Measurements from ENCODE around the gene ABHD8. TPM values are rescaled to one million over a fixed set of nuclear protein-coding genes. Genes with fewer than 3 reads are reported as not detected.

The ABHD8 gene
- polyA plus RNA-seq, 4 donors, result 7.8 to 15.5 (median 12.6) TPM

DNA sequence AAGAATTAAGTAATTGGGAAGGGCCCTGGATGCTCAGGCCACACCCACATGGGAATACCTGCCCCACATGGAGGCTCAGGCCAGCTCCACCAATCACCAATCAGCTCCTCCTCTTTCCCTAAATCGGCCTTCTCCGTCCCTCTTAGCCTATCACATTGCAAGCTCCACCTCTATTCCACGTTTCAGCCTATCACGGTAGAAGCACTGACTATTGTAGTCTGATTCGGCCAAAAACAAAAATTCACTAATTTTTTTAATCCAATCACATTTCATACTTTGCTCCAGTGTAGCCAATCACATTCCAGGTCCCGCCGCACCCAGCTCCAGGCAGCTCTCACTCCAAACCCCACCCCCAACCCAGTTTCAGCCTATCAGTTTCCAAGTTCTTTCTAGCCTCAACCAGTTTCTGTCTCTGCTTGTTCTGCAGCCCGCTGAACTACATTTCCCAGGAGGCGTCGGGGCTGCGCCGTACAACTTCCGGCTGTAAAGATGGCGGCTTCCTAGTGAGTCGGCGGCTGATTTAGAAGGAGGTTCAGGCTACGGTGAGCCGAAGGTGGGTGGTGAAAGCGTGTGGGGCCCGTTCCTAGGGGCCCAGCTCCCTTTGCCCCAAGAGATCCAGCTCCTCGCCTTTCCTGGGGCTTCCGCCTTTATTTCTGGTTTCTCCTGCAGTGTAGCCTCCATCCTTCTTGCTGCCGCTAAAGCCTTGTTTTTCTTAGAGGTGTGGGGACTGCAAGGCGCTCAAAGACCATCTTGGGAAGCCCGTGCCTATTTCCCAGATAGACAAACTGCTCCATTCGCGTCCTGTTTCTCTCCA, 36.0 kb downstream of the ABHD8 start, which contains the start of gene BABAM1:
BABAM1 (plus strand) TSS at position 469 of the 814 bp plus-strand sequence. CDS start 1,364 bp downstream, outside the sequence.
- DNase-seq (ENCODE audit: low read depth in 4 of 4, low spot score in 2 of 4), result peak; percentile 89 to 99 (median 94)

DNA sequence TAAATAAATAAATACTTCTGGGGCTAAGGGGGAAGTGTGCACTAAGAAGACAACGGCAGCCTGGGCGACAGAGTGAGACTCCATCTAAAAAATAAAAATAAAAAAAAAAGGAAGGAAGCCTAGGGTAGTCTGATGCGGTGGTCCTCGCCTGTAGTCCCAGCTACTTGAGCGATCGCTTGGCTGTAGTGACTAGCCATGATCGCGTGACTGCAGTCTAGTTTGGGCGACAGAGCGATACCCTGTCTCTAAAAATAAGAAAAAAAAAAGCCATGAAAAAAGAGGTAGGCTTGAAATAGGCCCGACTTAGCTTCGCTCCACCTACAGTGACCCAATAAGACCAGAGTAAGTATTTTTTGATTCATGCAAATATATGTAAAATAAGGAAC, 36.6 kb downstream of the ABHD8 start:
- DNase-seq (ENCODE audit: low read depth in 4 of 4, low spot score in 2 of 4), result no peak

DNA sequence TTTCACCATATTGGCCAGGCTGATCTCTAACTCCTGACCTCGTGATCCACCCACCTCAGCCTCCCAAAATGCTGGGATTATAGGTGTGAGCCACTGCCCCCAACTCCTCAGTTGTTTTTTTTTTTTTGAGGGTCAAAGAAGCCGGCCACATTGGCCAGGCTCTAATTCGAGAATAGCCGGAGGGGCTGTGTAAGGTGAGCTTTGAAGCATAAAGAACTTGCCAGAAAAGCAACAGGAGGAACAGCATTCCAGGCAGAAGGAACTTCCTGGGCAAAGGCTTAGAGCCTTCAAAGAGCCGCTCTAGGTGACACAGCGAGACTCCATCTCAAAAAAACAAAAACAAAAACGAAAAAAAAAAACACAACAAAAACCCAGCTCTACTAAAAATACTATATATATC, 37.2 kb downstream of the ABHD8 start:
- DNase-seq (ENCODE audit: low read depth in 4 of 4, low spot score in 2 of 4), result no peak

DNA sequence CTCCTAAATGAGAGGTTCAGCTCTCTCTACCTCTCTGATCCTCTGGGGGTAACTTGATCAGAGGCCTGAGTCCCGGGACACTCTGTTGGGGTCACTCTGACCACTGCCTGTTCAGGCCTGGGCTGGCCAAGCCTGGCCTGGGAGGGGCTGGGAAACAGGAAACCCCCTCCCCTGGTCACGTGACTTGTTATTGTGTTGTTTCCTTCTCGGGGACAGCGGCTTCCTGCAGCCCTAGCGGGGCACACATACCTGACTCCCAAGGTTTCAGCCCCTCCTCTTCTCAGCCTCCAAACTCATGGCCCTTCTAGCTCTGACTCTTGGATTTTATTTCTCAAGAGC, 38.6 kb downstream of the ABHD8 start, which contains the start of gene USHBP1:
USHBP1 (minus strand) TSS at position 105 of the 339 bp plus-strand sequence. CDS start 446 bp downstream, outside the sequence.
- no peak for DNase-seq (ENCODE audit: low read depth in 4 of 4, low spot score in 2 of 4)

DNA sequence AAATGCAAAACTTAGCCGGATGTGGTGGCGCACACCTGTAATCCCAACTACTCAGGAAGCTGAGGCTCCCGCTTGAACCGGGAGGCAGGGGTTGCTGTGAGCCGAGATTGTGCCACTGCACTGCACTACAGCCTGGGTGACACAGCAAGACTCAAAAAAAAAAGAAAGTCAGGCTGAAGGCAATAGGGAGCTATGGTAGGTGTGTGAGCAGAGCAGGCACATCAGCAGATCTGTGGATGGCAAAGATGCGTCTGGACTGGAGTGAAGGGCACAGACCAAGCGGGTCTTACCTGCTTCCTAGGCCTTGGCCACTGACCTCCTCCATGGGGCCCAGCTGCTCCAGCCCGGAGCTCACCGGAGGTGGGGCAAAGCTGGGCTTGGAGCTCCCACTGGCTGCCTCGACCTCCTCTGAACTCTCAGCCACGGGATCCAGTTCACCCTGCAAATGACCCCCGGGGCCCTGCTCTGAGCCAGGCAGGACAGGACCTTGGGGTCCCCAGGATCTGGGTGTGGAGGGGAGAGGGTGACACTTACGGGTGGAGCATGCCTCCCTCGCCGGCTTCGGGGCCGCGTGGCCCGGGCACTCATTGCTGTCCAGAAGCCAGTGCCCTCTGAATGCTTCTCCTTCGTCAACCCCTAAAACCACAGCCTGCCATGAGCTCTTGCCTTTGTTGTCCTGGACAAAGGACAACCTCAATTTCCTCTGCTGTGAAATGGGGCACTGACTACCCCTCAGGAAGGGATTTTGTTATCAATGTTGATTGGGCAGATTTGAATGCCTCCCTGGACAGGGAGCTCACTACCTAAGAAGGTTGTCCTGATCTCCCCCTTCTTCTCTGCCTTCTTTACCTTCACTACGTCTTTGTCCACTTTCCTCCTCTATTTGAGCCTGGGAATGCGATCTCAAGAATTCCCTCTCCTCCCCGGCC, 39.2 kb downstream of the ABHD8 start:
- DNase-seq (ENCODE audit: low read depth in 4 of 4, low spot score in 2 of 4), result no peak

DNA sequence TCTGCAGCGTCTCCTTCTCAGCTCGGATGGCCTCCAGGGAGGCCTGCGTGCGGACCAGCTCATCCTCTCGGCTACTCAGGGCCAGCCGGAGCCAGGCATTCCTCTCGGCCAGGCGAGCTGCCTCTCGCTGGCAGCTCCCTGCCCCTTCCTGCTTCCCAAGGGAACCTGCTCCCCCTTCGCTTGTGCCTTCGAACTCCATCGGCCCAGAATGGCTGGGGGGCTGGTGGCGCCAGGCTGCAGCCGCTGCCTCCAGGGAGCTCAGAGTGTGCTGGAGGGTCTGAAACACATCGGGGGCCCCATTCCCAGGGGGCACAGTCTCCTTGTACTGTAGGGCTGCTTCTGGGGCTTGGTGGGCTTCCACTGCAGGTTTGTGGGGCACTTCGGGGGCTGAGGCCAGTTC, 40.7 kb downstream of the ABHD8 start:
- no peak for DNase-seq (ENCODE audit: low read depth in 4 of 4, low spot score in 2 of 4)

DNA sequence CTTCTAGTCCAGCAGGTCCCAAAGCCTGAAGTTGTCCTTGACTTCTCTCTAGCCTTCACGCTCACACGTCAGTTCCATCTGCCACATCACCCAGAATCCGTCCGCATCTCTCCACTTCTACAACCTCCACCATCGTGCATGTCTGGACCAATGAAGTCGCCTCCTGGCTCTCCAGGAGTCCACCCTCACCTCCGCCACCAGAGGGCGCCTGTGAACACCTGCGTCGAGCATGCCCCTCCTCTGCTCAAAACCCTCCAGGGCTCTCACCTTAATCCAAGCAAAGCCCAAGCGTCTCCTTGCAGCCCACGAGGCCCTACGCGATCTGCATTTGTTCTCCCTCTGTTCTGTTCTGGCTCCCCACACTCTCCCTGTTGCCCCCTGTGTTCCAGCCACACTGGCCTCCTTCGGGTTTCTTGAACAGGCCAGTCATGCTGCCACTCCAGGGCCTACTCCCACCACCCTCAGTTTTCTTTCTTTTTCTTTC, 42.3 kb downstream of the ABHD8 start:
- DNase-seq (ENCODE audit: low read depth in 4 of 4, low spot score in 2 of 4), result no peak

DNA sequence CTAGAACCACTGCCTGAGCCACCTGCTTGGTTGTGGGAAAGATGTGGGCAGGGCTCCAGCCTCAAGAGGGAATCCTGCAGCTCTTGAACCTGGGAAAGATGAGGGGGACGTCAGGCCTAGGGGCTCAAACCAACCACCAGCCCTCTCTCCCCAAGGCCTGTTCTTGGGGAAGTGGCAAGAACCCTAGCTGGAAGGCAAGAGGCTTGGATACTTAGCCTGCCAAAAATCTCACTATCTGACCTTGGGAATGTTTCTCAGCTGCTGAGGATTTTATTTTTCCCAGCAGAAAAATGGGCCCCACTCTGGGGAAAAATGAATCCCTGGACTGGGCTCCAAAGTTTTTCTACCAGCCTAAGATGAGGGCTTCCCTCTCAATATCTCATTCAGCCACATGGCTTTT, 43.3 kb downstream of the ABHD8 start:
- DNase-seq (ENCODE audit: low read depth in 4 of 4, low spot score in 2 of 4), result no peak

DNA sequence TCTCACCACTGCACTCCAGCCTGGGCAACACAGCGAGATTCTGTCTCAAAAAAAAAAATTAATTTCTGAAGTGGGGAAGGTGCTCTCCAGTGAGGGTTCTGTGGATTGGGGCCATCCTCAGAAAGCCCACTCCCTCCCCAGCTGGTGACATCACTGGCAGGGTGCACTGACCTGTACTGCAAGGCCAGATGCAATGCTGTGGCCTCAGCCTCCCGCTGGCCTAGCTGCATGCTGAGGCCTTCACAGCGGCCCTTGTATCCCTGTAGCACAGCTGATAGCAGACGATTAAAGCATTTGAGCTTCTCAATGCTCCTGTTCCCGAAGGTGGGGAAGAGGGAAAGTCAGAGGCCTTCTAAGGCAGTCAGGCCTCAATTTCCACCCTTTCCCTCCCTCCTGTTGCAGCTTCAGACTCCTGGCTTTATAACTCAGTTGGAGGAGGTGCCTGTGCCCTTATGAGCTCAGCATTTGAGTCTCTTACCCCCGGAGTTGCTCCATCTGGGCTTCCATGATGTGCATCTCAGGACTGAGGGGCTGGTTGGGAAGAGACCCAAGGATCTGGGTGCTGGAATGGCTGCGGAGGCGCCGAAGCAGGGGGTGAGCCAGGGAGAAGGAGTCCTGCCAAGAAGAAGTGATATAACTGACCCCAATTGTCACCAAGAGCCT, 44.0 kb downstream of the ABHD8 start:
- no peak for DNase-seq (ENCODE audit: low read depth in 4 of 4, low spot score in 2 of 4)

DNA sequence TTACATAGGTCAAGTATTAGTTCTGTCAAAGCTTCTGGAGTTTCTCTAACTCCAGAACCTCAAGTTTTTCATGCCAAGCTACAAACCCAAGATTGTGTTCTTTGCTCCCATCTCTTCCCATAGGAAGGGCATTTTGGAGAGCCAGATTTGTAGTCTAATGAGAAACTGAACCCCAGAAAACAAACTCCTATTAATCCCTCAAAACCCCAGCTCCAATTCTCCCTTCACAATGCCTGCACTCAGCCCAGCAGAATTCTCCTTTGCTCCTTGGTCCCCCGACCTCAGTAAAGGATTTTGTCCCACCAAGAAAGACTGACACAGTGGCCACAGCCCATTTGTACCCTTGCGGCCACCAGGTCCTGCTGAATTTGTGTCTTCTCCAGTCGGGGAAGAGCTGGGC, 47.1 kb downstream of the ABHD8 start:
- no peak for DNase-seq (ENCODE audit: low read depth in 4 of 4, low spot score in 2 of 4)

DNA sequence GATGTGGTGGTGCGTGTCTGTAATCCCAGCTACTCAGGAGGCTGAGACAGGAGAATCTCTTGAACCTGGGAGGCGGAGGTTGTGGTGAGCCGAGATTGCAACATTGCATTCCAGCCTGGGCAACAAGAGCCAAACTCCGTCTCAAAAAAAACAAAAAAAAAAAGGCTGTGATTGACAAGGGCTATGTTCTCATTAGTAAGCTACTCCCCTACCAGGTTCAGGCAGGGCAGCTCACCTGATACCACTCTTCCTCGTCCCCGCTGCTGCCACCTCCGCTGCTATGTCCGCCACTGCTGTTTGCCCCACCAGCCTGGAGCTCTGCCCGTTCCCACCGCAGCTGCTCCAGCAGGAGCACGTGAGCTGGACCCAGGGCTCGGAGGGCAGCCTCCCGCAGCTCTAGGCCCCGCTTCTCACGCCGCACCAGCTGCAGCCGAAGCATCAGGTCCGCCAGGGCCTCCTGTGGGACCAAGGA, 48.0 kb downstream of the ABHD8 start:
- no peak for DNase-seq (ENCODE audit: low read depth in 4 of 4, low spot score in 2 of 4)

DNA sequence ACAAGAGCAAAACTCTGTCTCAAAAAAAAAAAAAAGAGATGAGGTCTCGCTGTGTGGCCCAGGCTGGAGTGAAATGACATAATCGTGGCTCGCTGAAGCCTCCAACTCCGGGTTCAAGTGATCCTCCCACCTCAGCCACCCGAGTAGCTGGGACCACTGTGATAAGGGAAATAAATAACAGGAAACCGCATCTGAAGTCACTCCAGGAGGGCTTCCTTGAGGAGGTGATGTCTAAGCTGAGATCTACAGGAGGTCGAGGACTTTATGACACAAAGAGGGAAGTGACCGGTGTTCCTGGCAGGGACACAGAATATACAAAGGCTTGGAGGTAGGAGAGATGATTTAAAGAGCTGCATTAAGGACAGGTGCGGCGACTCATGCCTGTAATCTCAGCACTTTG, 48.6 kb downstream of the ABHD8 start:
- DNase-seq (ENCODE audit: low read depth in 4 of 4, low spot score in 2 of 4), result no peak

DNA sequence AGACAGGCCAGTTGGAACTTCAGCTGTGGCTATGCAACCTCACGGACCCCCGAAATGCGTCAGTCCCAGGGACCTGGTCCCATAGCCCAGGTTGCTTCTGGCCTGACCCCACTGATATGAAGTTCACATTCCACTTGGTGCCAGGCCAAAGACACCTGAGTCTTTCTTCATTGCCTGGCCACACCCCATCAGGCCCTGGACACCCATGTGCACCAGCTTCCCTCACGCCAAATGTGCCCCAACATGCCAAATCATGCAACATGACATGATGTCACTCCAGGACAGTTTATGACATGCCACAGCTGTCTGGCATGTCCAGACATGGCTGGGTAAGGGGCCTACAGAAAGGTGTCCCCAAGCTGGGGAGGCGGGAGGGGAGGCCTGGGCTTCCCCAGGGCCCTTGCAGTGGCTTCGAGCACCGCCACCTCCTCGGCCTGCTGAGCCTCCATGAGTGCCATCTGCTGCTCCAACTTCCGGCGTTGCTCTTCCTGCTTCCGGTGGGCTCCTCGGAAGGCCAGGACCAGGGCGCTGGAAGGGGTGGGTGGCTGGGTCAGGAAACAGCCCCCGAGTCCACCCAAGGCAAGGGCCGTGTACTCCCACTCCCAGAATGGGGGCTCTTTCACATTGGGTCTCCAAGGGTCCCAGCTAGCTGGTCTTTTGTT, 53.2 kb downstream of the ABHD8 start:
- no peak for DNase-seq (ENCODE audit: low read depth in 4 of 4, low spot score in 2 of 4)

DNA sequence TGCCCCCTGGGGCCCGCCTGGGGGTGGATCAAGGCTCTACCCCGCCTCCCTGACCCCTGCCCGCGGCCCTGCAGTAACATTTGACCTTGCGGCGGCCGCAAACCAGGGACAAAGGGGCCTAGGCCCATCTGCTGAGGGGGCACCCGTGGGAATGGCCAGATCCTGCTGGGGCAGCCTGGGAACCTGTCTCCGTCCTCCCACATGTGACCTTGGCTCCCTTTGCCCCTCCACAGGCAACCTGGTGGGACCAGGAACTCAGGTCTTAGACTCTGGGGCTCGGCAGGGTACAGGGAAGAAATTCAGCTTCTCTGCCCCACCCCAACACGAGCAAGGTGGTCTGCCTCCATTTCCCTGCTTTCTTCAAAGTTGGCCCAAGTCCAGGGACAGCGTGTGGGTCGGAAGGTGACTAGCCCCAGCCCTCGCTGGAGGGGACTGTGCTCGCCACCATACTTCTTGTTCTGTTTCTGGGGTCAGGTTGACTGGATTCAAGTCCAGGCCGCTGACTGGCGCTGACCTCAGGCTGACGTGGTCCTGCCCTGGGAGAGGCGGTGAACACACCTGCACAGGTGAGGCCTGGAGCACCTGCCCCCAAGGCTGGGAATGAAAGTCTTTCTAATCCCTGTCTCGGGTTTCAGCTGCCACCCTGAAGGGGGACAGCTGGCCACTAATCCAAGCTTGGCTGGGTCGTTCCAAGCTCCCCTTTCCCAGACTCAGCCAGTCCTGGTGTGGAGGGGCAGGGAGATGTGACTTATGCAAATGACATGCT, 55.0 kb downstream of the ABHD8 start:
- no peak for DNase-seq (ENCODE audit: low read depth in 4 of 4, low spot score in 2 of 4)

DNA sequence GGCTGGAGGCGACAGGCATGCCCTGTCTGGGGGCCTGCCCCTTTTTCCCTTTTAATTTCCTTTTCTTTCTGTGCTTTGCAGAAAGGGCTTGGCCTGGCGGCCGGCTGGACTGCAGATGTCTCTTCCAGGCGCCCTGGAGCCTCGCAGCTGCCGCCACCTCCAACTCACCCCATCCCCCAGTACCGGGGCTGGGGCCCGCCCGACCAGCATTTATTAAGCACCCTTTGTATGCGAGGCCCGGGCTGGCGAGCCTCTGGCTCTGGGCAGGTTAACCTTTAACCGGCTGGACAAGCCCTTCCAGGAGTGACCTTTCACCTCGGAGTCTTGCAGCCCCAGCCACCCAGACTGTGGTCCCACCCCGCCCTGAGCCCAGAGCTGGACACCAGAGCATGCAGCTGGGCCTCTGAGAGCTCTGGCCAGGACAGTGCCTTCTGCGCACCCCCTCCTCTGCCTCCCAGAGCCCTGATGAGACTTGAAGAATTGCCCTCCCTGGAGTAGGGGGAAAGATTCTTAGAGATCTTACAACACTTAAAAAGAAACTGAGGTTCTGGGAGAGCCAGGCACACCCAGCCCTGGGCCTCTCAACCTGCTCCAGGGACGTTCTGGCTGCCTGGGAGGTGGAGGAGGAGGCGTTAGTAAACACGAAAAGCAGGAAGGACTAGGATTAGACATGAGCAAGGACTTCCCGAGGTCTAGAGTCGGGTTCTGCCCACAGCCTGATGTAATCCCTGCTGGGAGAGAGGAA, 56.4 kb downstream of the ABHD8 start:
- no peak for DNase-seq (ENCODE audit: low read depth in 4 of 4, low spot score in 2 of 4)

DNA sequence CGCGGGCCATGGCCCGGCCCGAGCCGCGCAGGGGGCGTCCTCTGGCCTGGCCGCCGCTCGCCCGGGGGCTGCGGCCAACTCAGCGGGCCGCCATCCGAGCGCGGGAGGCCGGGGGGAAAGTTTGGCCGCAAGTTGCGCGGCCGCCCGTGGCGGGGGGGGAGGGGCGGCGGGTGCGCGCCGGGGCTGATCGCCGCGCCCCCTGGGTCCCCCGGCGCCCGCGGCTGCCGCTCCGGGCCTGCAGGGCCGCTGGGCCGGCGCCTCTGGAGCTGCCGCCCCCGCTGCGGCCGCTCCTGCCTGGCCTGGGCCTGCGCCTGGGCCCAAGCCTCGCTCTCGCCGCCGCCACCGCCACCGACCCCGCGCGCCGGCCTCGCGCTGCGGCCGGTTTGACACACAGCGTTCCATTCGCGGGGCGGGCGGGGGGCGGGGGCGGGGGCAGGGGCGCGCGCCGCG, 57.7 kb downstream of the ABHD8 start, which contains the start of gene NR2F6:
NR2F6 (minus strand) TSS at position 385 of the 450 bp plus-strand sequence. CDS start 699 bp downstream, outside the sequence.
- DNase-seq (ENCODE audit: low read depth in 4 of 4, low spot score in 2 of 4), result no peak

DNA sequence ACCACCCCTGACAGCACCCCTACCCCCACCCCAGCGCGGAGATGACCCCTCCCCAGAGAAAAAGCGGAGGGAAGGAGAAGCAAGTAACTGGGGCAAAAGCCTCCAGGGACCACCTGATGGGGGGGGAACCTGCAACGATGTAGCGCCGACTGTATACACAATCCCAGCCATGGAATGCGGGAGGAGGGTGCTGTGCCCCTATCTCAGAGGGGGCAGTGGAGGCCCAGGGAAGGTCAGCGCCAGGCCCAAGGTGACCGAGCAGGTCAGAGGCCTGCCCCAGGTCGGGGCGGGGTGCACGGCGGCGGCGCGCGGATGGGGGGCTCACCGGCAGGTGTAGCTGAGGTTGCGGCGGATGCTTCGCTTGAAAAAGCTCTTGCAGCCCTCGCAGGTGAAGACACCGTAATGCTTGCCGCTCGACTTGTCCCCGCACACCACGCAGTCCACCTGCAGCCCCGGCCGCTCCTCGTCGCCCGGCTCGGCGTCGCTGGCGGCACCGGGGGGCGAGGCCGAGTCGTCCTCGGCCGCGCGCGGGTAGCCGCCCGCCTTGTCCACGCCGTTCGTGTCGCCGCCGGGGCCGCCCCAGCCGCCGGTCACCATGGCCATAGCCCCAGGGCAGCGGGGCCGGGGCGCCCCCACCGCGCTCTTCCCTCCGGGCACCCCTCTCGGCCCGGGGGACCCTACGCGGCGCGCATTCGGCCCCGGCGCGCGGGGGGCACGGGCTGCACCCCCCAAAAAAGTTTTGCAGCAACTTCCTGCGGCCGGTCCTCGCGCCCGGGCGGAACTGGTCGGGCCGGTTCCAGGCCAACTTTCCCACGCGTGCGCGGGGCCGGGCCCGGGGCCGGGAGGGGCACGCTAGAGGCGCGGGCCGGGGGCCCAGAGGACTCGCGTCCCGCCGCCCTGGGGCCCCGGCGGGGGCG, 58.3 kb downstream of the ABHD8 start:
- DNase-seq (ENCODE audit: low read depth in 4 of 4, low spot score in 2 of 4), result no peak

Data from left renal cortex interstitium (tissue), 4 donors.